SK-N-SH (cell line): ENCODE measurements around the gene CEACAM3.

ENCODE experiments used
- EP300 ChIP-seq, 2 experiments: IDR thresholded peaks; 2 replicates each; pipeline versions ENCODE4 v1.4.0 to v1.6.1; 2012; ENCODE audit warnings: borderline replicate concordance in 1 of 2, low read depth in 1 of 2, low read length in 1 of 2
- POLR2AphosphoS5 ChIP-seq: IDR thresholded peaks from 2 replicates; pipeline ENCODE4 v1.6.1; 2012; ENCODE audit warnings: low read depth, low read length
- RFX5 ChIP-seq: IDR thresholded peaks from 2 replicates; pipeline ENCODE4 v1.6.1; 2012; ENCODE audit warnings: mild to moderate bottlenecking, improper control_type of control experiment, low read length
- YY1 ChIP-seq: IDR thresholded peaks from 2 replicates; pipeline ENCODE4 v1.4.0; 2012; ENCODE audit warnings: low read depth, mild to moderate bottlenecking
- TF ChIP-seq, protein P1 (sequence below): fragments of 200-600 bp; sonication (generic); IDR thresholded peaks from 2 replicates; pipeline ENCODE4 v1.6.1; 2017; ENCODE audit warnings: antibody characterized with exemption, mild to moderate bottlenecking, moderate library complexity

DNA sequence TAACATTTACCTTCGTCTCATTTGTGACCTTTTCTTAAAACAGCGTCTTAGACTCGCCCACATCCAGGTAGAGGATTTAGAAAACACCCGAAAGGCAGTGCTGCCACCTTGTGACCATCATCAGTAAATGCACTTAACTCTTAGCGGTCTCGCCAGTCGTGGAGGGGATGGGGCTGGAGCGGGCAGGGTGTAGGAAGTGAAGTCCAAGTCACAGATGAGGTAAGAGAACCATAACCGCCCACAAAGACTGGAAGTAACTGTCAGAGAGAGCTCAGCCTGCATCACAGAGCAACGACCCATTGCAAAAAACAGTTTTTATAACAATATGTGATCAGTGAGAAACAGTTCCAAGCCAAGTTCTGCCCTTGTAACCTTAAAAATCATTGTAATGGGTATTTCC is 10.7 kb upstream of the CEACAM3 start:
- TF ChIP-seq YY1, result no peak
- no peak for TF ChIP-seq RFX5
- TF ChIP-seq EP300 (IDR thresholded peaks at IDR 0.05; ENCODE audit: borderline replicate concordance in 1 of 2, low read depth in 1 of 2, low read length in 1 of 2), result no peak
- TF ChIP-seq, protein P1, sequence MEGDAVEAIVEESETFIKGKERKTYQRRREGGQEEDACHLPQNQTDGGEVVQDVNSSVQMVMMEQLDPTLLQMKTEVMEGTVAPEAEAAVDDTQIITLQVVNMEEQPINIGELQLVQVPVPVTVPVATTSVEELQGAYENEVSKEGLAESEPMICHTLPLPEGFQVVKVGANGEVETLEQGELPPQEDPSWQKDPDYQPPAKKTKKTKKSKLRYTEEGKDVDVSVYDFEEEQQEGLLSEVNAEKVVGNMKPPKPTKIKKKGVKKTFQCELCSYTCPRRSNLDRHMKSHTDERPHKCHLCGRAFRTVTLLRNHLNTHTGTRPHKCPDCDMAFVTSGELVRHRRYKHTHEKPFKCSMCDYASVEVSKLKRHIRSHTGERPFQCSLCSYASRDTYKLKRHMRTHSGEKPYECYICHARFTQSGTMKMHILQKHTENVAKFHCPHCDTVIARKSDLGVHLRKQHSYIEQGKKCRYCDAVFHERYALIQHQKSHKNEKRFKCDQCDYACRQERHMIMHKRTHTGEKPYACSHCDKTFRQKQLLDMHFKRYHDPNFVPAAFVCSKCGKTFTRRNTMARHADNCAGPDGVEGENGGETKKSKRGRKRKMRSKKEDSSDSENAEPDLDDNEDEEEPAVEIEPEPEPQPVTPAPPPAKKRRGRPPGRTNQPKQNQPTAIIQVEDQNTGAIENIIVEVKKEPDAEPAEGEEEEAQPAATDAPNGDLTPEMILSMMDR, result peak; percentile 87
- no peak for TF ChIP-seq POLR2AphosphoS5
